IPS-11a (cell line): ENCODE results near the gene CD40.

Experiments used
- H3K4me3 ChIP-seq: one replicate; pipeline ENCODE4 v1.5.1; 2013; ENCODE audit warnings: low read depth, low read length, control low read depth

Gene CD40

GRCh38 chr20:46121184-46121930, 3.2 kb downstream of the CD40 start:
- H3K4me3 ChIP-seq: no peak overlapping the region

GRCh38 chr20:46122071-46122470, 4.0 kb downstream of the CD40 start:
- no peak overlapping the region for H3K4me3 ChIP-seq

GRCh38 chr20:46122516-46123481, 4.7 kb downstream of the CD40 start:
- H3K4me3 ChIP-seq: no peak overlapping the region

GRCh38 chr20:46123482-46124245, 5.5 kb downstream of the CD40 start:
- no peak overlapping the region for H3K4me3 ChIP-seq

- no peak overlapping the region for H3K4me3 ChIP-seq
These were observed 8.4 kb downstream of the CD40 start for GRCh38 chr20:46126440-46127056.

- H3K4me3 ChIP-seq: no peak overlapping the region
These were observed 9.4 kb downstream of the CD40 start for GRCh38 chr20:46127396-46128010.

GRCh38 chr20:46128310-46129151, 10.4 kb downstream of the CD40 start:
- no peak overlapping the region for H3K4me3 ChIP-seq

GRCh38 chr20:46129955-46130481, 11.9 kb downstream of the CD40 start:
- no peak overlapping the region for H3K4me3 ChIP-seq

- H3K4me3 ChIP-seq: no peak overlapping the region
These were observed 12.4 kb downstream of the CD40 start for GRCh38 chr20:46130534-46130933.

GRCh38 chr20:46131396-46131795, 13.3 kb downstream of the CD40 start:
- no peak overlapping the region for H3K4me3 ChIP-seq

- no peak overlapping the region for H3K4me3 ChIP-seq
These were observed 14.6 kb downstream of the CD40 start for GRCh38 chr20:46132705-46133120.

GRCh38 chr20:46133886-46134654, 16.0 kb downstream of the CD40 start:
- H3K4me3 ChIP-seq: no peak overlapping the region

- no peak overlapping the region for H3K4me3 ChIP-seq
These were observed 16.6 kb downstream of the CD40 start for GRCh38 chr20:46134716-46135115.

GRCh38 chr20:46135856-46136633, 17.9 kb downstream of the CD40 start:
- H3K4me3 ChIP-seq: no peak overlapping the region

GRCh38 chr20:46137816-46138215, 19.7 kb downstream of the CD40 start:
- H3K4me3 ChIP-seq: no peak overlapping the region

- H3K4me3 ChIP-seq: no peak overlapping the region
These were observed 21.3 kb downstream of the CD40 start for GRCh38 chr20:46139266-46139889.

- H3K4me3 ChIP-seq: no peak overlapping the region
These were observed 21.9 kb downstream of the CD40 start for GRCh38 chr20:46139908-46140482.
